ENCODE measurements around the gene TMEM135.

GRCh38 chr11:86988351-86988881, 49.3 kb upstream of the TMEM135 start:
- TF ChIP-seq CTCF (IDR thresholded peaks at IDR 0.05) (no peak), POLR2AphosphoS5 (IDR thresholded peaks at IDR 0.05; ENCODE audit: low read depth, low read length) (no peak), REST (IDR thresholded peaks at IDR 0.05; ENCODE audit: insufficient read depth in 1 of 2, low read depth in 2 of 2, low read length in 1 of 2) (no peak), SIN3A (IDR thresholded peaks at IDR 0.05; ENCODE audit: borderline replicate concordance, insufficient read depth, low read depth, low read length) (no peak), TCF7L2 (IDR thresholded peaks at IDR 0.05; ENCODE audit: low read depth, low read length) (no peak)
